Esophagus squamous epithelium (tissue), 4 donors: ENCODE results near the gene PTPN14.

Source experiments
- CTCF ChIP-seq, 6 experiments: fragments of 450-650 bp in 4 of 6; fragments of 200-600 bp in 2 of 6; sonication (generic) in 2 of 6; IDR thresholded peaks; one replicate each; pipeline ENCODE4 v1.5.1; 2016 to 2019; ENCODE audit warnings: antibody characterized with exemption in 6 of 6, mild to moderate bottlenecking in 4 of 6, moderate library complexity in 4 of 6
- POLR2A ChIP-seq, 4 donors: fragments of 450-650 bp; IDR thresholded peaks; one replicate each; pipeline ENCODE4 v1.6.1; 2017; ENCODE audit warnings: antibody characterized with exemption in 4 of 4, mild to moderate bottlenecking in 4 of 4, moderate library complexity in 3 of 4

- TF ChIP-seq CTCF (IDR thresholded peaks at IDR 0.05) (no peak), POLR2A (IDR thresholded peaks at IDR 0.05) (no peak)
These were observed 31.7 kb upstream of the PTPN14 start for GRCh38 chr1:214583113-214583512.
